GM12892 (cell line): ENCODE data around the gene LCE2D.

ENCODE experiments used
- POLR2A ChIP-seq: IDR thresholded peaks from 2 replicates; pipeline ENCODE4 v1.6.1; 2011; ENCODE audit warnings: low read depth, low read length, control low read depth
- POLR2AphosphoS5 ChIP-seq: IDR thresholded peaks from 2 replicates; pipeline ENCODE4 v1.6.1; 2011; ENCODE audit warnings: low read depth, low read length, control low read depth

DNA sequence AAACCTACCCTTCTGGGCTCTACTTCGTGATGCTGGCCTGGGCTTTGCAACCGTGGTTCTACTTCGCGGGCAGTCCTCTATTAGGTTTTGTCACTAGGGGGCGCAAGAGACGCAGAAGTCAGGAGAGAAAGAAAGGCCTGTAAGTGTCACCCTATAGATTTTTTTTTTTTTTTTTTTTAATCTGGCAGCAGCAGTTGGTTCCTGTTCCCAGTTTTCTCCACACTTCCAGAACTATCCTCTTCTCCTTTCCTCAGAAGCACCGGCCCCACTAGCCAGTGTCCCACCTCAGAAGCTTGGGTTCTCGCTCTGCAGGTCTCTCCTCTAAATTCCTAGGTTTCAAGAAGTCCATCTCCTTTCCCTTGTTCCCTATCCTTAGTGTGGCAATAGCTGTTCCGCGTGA is 9.1 kb upstream of the LCE2D start:
- TF ChIP-seq POLR2A = no peak
- TF ChIP-seq POLR2AphosphoS5 = no peak
